Activated CD4-positive, alpha-beta T cell treated with anti-CD3 and anti-CD28 coated beads, Interleukin-2, amount 10 ng/mL, durations not matched to agents 7 days and 5 days (primary cell): ENCODE results near the gene FSD1. TPM values are rescaled to one million over a fixed set of nuclear protein-coding genes. Genes with fewer than 3 reads are reported as not detected.
"Not testable (repeated sequence)": the region's sequence is repeated elsewhere in the genome, so short reads cannot be mapped to it uniquely, and the experiment has no call there.

Experiments used
- CTCF ChIA-PET: fragments of 350-600 bp; sonication (Branson Sonifier 250); formaldehyde crosslinking; loops from one replicate; lab custom pipeline; 2021; ENCODE audit warnings: antibody characterized with exemption; lab: Charles Lee
- POLR2A ChIA-PET: fragments of 350-600 bp; sonication (Branson Sonifier 250); formaldehyde crosslinking; loops from one replicate; lab custom pipeline; 2021; ENCODE audit warnings: antibody characterized with exemption; lab: Charles Lee
- DNase-seq: peaks from one replicate; pipeline ENCODE4 v3.0.0-alpha.2; 2020
- H3K27ac Mint-ChIP-seq: one replicate; pipeline ENCODE4 v1.8.0; 2021; ENCODE audit warnings: mild to moderate bottlenecking, moderate library complexity, mixed read lengths
- H3K27me3 Mint-ChIP-seq: one replicate; pipeline ENCODE4 v1.8.0; 2021; ENCODE audit warnings: mixed read lengths
- H3K36me3 Mint-ChIP-seq: one replicate; pipeline ENCODE4 v1.8.0; 2021; ENCODE audit warnings: low read depth, mixed read lengths
- H3K4me1 Mint-ChIP-seq: one replicate; pipeline ENCODE4 v1.8.0; 2021; ENCODE audit warnings: mixed read lengths
- H3K4me3 Mint-ChIP-seq: one replicate; pipeline ENCODE4 v1.8.0; 2021; ENCODE audit warnings: mild to moderate bottlenecking, moderate library complexity, mixed read lengths
- H3K9me3 Mint-ChIP-seq: one replicate; pipeline ENCODE4 v1.8.0; 2021; ENCODE audit warnings: mixed read lengths
- total RNA-seq, 2 experiments: library from RNA; stranded (reverse); gene quantifications; one replicate each; pipeline ENCODE4 v1.2.3, GENCODE V29; 2021

FSD1 gene
- total RNA-seq, 2 experiments from 2014 or later = 12.7 to 17.2 TPM

DNA sequence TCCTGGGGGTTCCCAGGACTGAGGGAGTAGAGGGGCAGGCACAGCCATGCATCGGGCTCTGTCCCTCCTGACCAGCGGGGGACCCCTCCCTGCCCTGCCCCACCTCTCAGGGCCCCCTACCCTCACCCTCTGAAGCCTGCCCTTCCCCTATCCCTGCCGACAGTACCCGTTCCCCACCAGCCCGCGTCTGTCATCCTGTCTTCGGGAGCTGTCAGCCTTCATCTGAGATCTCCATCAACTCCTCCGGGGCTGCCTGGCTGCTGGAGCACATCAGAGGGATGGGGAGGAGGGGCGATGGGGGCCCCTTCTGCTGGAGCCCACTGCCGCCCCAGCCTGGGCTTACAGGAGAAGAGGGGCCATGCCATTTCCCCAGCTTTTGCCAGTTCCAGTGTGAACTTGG is 31.5 kb upstream of the FSD1 start:
- no peaks in the 10 kb centered on the region for H3K9me3 Mint-ChIP-seq

DNA sequence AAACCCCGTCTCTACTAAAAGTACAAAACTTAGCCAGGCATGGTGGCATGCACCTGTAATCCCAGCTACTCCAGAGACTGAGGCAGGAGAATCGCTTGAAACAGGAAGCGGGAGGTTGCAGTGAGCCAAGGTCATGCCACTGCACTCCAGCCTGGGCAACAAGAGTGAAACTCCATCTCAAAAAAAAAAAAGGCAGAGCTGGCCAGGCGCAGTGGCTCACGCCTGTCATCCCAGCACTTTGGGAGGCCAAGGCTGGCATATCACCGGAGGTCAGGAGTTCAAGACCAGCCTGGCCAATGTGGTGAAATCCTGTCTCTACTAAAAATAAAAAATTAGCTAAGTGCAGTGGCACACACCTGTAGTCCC is 30.1 kb upstream of the FSD1 start:
- H3K4me1 Mint-ChIP-seq, DNase-seq, H3K36me3 Mint-ChIP-seq, H3K4me3 Mint-ChIP-seq, H3K27ac Mint-ChIP-seq, POLR2A ChIA-PET, H3K9me3 Mint-ChIP-seq: not testable (repeated sequence)
- CTCF ChIA-PET = interaction anchor here (0.6 to 1.2 kb wide), 4 partner anchors 11 to 602 kb away, joined by 3 to 5 read pairs (median 3); no protein-coding TSS in a partner anchor
- H3K27me3 Mint-ChIP-seq = peaks cover 10% of the 10 kb centered on the region

More for the DNA sequence above, 31.5 kb upstream of the FSD1 start:
- no peak overlapping the region for H3K4me3 Mint-ChIP-seq
- ChIA-PET POLR2A (no interaction called here), CTCF (no interaction called here)
- peaks cover 14% of the 10 kb centered on the region for H3K36me3 Mint-ChIP-seq
- peak overlapping the region; percentile 41 for H3K27ac Mint-ChIP-seq
- peaks cover 3% of the 10 kb centered on the region for H3K27me3 Mint-ChIP-seq
- no peak for DNase-seq
- H3K4me1 Mint-ChIP-seq = no peaks in the 10 kb centered on the region

DNA sequence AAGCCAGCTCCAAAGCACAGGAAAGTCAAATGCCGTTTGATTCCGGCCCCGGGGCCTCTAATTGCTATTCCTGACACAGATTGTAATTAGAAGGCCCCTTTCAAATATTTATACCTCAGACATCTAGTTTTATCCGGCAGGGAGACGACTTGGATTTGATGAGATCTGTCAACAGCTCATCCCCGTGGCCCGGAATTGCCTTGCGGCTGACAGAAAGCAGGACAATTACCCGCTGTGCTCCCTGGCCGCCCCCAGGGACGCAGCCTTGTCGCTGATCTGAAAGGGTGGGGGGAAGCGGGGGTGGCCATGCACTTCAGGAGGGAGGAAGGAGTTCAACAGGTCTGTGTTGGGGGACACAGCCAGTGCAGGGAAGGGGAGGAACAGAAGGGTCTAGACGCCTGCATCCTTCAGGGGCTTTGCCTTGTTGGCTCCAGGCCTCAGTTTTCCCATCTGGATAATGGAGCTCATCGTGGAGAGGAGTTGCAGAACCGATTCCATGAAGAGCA is 27.2 kb upstream of the FSD1 start:
- Mint-ChIP-seq H3K27ac (no peak overlapping the region), H3K4me3 (no peak overlapping the region), H3K4me1 (peaks cover 2% of the 10 kb centered on the region), H3K9me3 (no peaks in the 10 kb centered on the region), H3K36me3 (peaks cover under 1% of the 10 kb centered on the region), H3K27me3 (peaks cover 27% of the 10 kb centered on the region)
- ChIA-PET POLR2A (no interaction called here), CTCF (interaction anchor here (0.8 to 5.9 kb wide), 3 partner anchors 10 to 75 kb away, joined by 3 to 21 read pairs (median 3); no protein-coding TSS in a partner anchor)
- DNase-seq = no peak

DNA sequence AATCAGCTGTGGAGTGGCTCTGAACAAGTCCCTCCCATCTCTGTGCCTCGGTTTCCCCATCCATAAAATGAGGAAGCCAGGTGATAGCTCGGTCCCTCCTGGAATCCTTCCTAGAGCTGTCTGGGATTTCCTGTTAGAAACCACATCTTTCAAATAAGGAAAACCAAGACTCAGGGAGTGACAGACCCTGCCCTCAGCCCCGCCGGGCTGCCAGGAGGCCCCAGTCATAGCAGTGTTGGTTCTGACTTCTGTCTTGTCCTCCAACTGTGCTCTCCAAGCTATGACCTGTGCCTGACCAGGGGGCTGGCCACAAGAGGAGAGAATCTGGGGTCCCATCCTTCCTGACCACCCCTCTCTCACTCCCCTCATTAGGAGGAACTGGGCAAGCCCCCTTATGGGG is 26.4 kb upstream of the FSD1 start:
- CTCF ChIA-PET = interaction anchor here (1.2 to 5.9 kb wide), 3 partner anchors 11 to 47 kb away, joined by 3 to 21 read pairs (median 3); no protein-coding TSS in a partner anchor
- Mint-ChIP-seq H3K27ac (no peak overlapping the region), H3K27me3 (peaks cover 27% of the 10 kb centered on the region), H3K4me1 (peaks cover 2% of the 10 kb centered on the region), H3K4me3 (no peak overlapping the region), H3K36me3 (no peaks in the 10 kb centered on the region), H3K9me3 (no peaks in the 10 kb centered on the region)
- POLR2A ChIA-PET = interaction anchor here (0.7 kb wide), 1 partner anchor 148 kb away, joined by 3 read pairs; no protein-coding TSS in a partner anchor
- DNase-seq = no peak

DNA sequence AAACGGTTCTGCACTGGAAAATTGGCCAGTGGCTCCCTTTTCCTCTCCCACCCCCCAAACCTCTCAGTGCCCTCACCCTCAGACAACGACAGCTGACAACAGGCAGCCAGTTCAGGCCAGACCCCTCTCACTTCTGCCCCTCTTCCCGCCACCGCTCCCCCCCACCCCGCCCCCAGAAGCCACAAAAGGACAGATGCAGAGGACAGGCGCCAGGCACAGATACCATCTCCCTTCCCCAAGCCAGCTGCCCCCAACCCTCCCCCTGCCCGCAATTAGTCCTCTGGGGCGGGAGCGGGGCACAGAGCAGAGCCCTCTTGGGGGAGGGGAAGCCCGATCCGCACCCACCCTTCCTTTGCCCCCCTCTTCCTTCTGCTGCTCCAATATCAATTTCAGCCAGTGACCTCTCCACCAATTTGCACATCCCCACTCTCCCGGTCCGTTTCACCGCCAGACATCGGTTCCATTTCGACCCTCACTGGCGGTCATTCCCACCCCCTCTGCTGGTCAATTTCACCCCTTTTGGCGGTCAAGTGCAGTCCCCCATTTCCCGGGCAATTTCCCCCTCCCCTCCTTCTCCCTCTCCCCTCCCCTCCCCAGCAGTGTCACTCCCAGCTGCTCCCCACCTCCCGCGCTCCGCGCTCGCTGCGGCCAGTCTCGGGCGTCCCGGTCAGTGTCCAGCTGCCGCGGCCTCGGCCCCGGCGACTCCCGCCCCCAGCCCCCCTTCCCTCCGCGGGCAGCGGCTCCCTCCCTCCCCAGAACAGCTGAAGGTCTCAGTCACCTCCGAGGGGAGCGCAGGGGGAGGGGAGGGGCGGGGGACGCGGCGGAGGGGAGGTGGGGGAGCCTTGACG is 25.8 kb upstream of the FSD1 start, which contains the start of gene SHD:
Gene SHD (plus strand): TSS at position 848 of the 848 bp plus-strand sequence. CDS start 798 bp downstream, outside the sequence.
- POLR2A ChIA-PET = interaction anchor here (0.7 kb wide), 1 partner anchor 148 kb away, joined by 3 read pairs; no protein-coding TSS in a partner anchor
- no peak within 1 kb of the TSS for H3K4me3 Mint-ChIP-seq
- DNase-seq = no peak

DNA sequence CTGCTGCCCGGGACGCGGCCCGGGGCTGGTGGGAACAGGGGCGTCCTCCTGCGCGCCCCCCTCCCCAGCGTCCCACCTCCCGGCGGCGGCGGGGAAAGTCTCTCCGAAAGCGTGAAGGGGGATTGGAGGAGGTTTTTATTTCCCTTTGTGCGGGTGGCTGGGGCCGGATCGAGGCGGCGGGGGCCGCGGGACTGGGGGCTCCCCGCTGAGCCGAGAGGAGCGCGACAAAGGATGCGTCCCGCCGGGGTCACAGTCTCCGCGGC is 25.2 kb upstream of the FSD1 start:
- POLR2A ChIA-PET = no interaction called here
- no peak overlapping the region for H3K4me3 Mint-ChIP-seq
- DNase-seq = no peak
- peaks cover 27% of the 10 kb centered on the region for H3K27me3 Mint-ChIP-seq
- H3K27ac Mint-ChIP-seq = no peak overlapping the region
- H3K9me3 Mint-ChIP-seq = no peaks in the 10 kb centered on the region
- H3K4me1 Mint-ChIP-seq = peaks cover 2% of the 10 kb centered on the region
- H3K36me3 Mint-ChIP-seq = no peaks in the 10 kb centered on the region
- CTCF ChIA-PET = interaction anchor here (5.9 kb wide), 1 partner anchor 12 kb away, joined by 21 read pairs; no protein-coding TSS in a partner anchor

More for the DNA sequence above, 25.8 kb upstream of the FSD1 start, which contains the start of gene SHD:
- H3K4me1 Mint-ChIP-seq = peaks cover 2% of the 10 kb centered on the region
- no peak within 1 kb of the TSS for H3K27ac Mint-ChIP-seq
- no peaks in the 10 kb centered on the region for H3K9me3 Mint-ChIP-seq
- no peaks in the 10 kb centered on the region for H3K36me3 Mint-ChIP-seq
- CTCF ChIA-PET = interaction anchor here (1.3 to 5.9 kb wide), 2 partner anchors 11 to 47 kb away, joined by 3 to 21 read pairs; no protein-coding TSS in a partner anchor
- H3K27me3 Mint-ChIP-seq = peaks cover 27% of the 10 kb centered on the region

DNA sequence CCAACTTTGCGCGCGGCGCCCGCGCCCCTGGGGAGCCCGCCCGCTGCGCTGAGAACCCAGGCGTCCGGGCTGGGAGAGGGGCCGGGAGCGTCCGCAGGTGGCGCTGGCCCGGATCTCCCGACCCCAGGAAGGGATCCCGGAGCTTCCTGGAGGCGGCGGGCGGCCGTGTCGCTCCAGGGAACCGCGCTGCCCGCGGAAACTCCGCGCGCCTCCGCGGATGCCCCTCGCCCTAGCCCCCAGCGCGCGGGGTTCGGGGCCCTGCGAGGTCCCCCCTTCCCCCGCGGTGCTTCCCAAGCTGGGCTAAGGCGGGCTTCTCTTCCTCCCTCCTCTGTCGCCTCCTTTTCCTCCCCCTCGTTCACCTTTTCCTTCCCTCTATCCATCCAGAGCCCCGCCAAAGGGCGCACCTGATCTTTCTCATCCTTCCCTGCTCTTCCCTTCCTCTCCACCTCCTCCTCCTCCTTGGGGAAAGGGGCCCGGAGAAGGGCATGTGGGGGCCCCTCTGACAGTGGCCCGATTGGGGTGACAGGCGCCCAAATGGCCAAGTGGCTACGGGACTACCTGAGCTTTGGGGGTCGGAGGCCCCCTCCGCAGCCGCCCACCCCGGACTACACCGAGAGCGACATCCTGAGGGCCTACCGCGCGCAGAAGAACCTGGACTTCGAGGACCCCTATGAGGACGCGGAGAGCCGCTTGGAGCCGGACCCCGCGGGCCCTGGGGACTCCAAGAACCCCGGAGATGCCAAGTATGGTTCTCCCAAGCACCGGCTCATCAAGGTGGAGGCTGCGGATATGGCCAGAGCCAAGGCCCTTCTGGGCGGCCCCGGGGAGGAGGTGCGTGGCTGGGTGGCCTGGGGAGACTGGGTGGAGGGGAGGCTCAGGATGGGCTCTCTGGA is 24.6 kb upstream of the FSD1 start:
- no peaks in the 10 kb centered on the region for H3K36me3 Mint-ChIP-seq

DNA sequence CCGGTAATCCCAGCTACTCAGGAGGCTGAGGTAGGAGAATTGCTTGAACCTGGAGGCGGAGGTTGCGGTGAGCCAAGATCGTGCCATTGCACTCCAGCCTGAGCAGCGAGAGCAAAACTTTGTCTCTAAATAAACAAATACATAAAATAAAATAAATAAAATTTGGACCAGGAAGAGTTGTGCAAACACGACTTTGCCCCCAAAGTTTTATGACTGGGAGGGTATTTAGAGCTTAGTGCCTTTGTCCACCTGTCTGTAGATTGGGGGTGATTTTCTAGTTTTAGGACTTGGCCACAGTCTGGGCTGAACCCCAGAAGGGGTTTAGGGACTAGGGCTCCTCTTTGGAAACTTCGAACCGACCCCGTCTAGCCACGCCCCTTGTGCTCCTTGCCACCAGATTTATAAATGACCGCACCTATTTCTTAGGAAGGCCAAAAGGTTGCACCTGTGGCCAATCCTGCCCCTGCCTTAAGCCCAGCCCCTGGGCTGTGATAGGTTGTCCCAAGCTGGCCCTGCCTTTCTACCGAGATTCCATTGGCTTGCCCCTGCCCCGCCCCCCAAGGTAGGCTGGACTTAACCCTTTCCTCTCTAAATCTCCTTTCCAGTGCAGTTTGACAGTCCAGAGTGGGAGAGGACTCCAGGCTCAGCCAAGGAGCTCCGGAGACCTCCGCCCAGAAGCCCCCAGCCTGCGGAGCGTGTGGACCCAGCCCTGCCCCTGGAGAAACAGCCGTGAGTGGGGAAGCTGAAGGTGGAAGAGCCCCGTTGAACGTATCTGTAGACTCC is 20.0 kb upstream of the FSD1 start:
- peaks cover 17% of the 10 kb centered on the region for H3K27me3 Mint-ChIP-seq
- H3K4me1 Mint-ChIP-seq = peaks cover 7% of the 10 kb centered on the region
- no peak overlapping the region for H3K27ac Mint-ChIP-seq
- DNase-seq = no peak
- POLR2A ChIA-PET = no interaction called here
- H3K36me3 Mint-ChIP-seq = no peaks in the 10 kb centered on the region
- CTCF ChIA-PET = no interaction called here
- H3K4me3 Mint-ChIP-seq = no peak overlapping the region
- H3K9me3 Mint-ChIP-seq = no peaks in the 10 kb centered on the region

More for the DNA sequence above, 24.6 kb upstream of the FSD1 start:
- H3K27ac Mint-ChIP-seq = no peak overlapping the region
- H3K27me3 Mint-ChIP-seq = peaks cover 27% of the 10 kb centered on the region
- ChIA-PET CTCF (interaction anchor here (5.9 kb wide), 1 partner anchor 12 kb away, joined by 21 read pairs; no protein-coding TSS in a partner anchor), POLR2A (no interaction called here)
- no peak overlapping the region for H3K4me3 Mint-ChIP-seq
- peaks cover 4% of the 10 kb centered on the region for H3K4me1 Mint-ChIP-seq
- no peaks in the 10 kb centered on the region for H3K9me3 Mint-ChIP-seq
- no peak for DNase-seq

DNA sequence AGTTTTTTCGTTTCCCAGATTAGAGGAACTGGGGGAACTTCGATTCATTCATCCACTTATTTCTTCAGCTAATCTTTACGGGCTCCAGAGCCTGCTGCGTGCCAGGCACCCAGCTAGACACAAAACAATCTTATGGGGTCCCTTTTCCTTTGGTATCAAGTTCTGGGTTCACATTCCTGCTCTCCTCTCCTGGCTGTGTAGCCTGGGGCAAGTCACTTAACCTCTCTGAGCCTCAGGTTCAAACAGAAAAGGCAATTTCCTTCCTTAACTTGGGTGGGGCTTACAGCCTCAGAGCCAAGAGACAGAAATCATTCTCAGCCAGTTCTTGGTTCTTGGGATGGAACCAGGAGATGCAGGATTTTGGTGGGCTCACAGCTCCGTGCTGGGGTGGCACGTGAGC is 19.4 kb upstream of the FSD1 start:
- Mint-ChIP-seq H3K4me1 (peaks cover 5% of the 10 kb centered on the region), H3K4me3 (no peak overlapping the region)
- CTCF ChIA-PET = no interaction called here

DNA sequence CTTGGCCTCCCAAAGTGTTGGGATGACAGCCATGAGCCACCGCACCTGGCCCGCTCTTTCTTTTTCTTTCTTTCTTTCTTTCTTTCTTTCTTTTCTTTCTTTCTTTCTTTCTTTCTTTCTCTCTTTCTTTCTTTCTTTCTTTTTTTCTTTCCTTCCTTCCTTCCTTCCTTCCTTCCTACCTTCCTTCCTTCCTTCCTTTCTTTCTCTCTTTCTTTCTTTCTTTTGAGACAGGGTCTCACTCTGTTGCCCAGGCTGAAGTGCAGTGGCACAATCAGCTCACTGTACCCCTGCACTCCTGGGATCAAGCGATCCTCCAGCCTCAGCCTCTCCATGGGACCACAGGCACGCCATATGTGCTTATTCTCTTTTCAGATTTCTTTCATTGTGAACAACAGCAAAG is 18.3 kb upstream of the FSD1 start:
- H3K27me3 Mint-ChIP-seq, H3K27ac Mint-ChIP-seq, H3K4me3 Mint-ChIP-seq, H3K9me3 Mint-ChIP-seq, H3K36me3 Mint-ChIP-seq, H3K4me1 Mint-ChIP-seq, CTCF ChIA-PET, DNase-seq: not testable (repeated sequence)
- POLR2A ChIA-PET = interaction anchor here (0.7 kb wide), 1 partner anchor 59 kb away, joined by 6 read pairs; no protein-coding TSS in a partner anchor

More for the DNA sequence above, 19.4 kb upstream of the FSD1 start:
- peaks cover 14% of the 10 kb centered on the region for H3K27me3 Mint-ChIP-seq
- no peak overlapping the region for H3K27ac Mint-ChIP-seq
- H3K36me3 Mint-ChIP-seq = no peaks in the 10 kb centered on the region
- no peaks in the 10 kb centered on the region for H3K9me3 Mint-ChIP-seq
- no peak for DNase-seq
- POLR2A ChIA-PET = no interaction called here

DNA sequence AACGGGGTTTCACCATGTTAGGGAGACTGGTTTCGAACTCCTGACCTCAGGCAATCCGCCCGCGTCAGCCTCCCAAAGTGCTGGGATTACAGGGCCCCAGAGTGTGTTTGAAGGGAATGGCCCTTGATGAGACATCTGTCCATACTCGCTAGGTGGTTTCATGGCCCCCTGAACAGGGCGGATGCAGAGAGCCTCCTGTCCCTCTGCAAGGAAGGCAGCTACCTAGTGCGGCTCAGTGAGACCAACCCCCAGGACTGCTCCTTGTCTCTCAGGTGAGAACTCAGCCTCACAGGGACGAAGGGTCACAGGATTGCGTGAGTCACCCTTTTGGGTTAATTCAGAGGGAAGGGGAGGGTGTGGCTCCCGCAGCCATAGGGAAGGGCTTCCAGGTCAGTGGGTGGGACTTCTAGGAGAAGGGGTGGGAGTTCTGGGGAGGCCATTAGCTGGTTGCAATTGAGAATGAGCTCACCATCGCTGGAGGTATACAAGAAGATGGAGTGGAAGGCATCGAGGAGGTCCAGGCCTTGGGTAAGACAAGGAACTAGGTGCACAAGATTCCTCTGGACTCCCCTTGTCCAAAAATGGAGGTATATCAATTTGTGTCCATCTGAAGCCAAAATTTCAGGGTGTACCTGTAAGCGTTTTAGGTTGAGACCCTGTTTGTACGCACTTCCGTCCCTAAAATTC is 16.2 kb upstream of the FSD1 start:
- POLR2A ChIA-PET = no interaction called here
- Mint-ChIP-seq H3K27me3 (no peaks in the 10 kb centered on the region), H3K27ac (no peak overlapping the region), H3K9me3 (no peaks in the 10 kb centered on the region), H3K4me3 (no peak overlapping the region), H3K4me1 (peaks cover 5% of the 10 kb centered on the region), H3K36me3 (no peaks in the 10 kb centered on the region)
- no peak for DNase-seq
- CTCF ChIA-PET = no interaction called here
